Astrocyte of the hippocampus (primary cell): ENCODE results near the gene SYT12.

Experiments
- DNase-seq: peaks from one replicate; pipeline ENCODE4 v3.0.0; 2011; ENCODE audit warnings: low read depth, low spot score

SYT12 gene

DNA sequence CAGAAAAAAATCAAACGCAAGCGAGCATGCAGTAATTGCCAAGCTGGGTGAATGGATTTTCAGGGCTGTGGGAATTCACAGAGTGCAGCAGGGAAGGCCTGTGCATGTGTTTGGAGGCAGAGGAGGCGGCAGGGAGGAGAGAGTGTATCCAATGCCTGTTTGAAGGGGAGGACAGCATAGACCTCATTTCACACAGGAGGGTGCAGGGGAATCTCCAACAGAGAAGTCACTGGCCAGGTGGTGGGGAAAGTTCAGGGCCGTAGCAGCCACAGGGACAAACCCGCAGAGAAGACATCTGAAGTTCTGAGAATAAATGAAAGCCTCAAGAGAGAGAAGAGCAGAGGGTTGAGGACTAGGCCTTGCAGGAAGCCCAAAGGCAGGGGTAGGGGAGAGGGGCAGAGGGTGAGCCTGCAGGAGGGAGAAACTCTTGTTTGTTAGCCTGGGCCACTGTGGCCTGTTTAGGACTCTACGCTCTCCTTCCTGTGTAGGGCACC lies 76.9 kb downstream of the SYT12 start:
- no peak for DNase-seq
